Type B pancreatic cell (in vitro differentiated cells): ENCODE data around the gene MED22. TPM values are rescaled to one million over a fixed set of nuclear protein-coding genes. Genes with fewer than 3 reads are reported as not detected.
"Not testable (repeated sequence)": the region's sequence is repeated elsewhere in the genome, so short reads cannot be mapped to it uniquely, and the experiment has no call there.

Experiments used
- DNase-seq: peaks from one replicate; pipeline ENCODE4 v3.0.0; 2021; ENCODE audit warnings: mixed read lengths; ENCODE audit not compliant: unreplicated experiment; ENCODE audit errors: extremely low spot score
- H3K27ac Mint-ChIP-seq: 2 replicates; pipeline ENCODE4 v1.8.0; 2021; ENCODE audit warnings: mild to moderate bottlenecking, mixed read lengths
- H3K27me3 Mint-ChIP-seq: 2 replicates; pipeline ENCODE4 v1.8.0; 2021; ENCODE audit warnings: mixed read lengths
- H3K36me3 Mint-ChIP-seq: 2 replicates; pipeline ENCODE4 v1.8.0; 2021; ENCODE audit warnings: mixed read lengths
- H3K4me1 Mint-ChIP-seq: one replicate; pipeline ENCODE4 v1.8.0; 2021; ENCODE audit warnings: mixed read lengths; ENCODE audit not compliant: unreplicated experiment
- H3K4me3 Mint-ChIP-seq: 2 replicates; pipeline ENCODE4 v1.8.0; 2021; ENCODE audit warnings: mild to moderate bottlenecking, mixed read lengths
- H3K9me3 Mint-ChIP-seq: 2 replicates; pipeline ENCODE4 v1.8.0; 2021; ENCODE audit warnings: mixed read lengths
- long read RNA-seq: library from polyadenylated mRNA; unstranded; transcript quantifications from one replicate; pipeline ENCODE4 v2.0.0, GENCODE V29; 2020
- total RNA-seq: library from RNA; stranded (reverse); gene quantifications from 2 replicates; pipeline ENCODE4 v1.2.1, GENCODE V29; 2021; ENCODE audit warnings: low replicate concordance
- TF ChIP-seq, protein P1 (sequence below): fragments of 200-600 bp; sonication (generic); conservative IDR thresholded peaks from 2 replicates; pipeline ENCODE4 v1.5.0; 2021; ENCODE audit warnings: antibody characterized with exemption, mild to moderate bottlenecking

The MED22 gene
- 34.0 and 38.2 TPM in 2 replicates for total RNA-seq
- long read RNA-seq, partial matches to known transcripts, result 0 of 3 reads
- long read RNA-seq, other reads (novel, unspliced or antisense), result 3 of 3 reads

DNA sequence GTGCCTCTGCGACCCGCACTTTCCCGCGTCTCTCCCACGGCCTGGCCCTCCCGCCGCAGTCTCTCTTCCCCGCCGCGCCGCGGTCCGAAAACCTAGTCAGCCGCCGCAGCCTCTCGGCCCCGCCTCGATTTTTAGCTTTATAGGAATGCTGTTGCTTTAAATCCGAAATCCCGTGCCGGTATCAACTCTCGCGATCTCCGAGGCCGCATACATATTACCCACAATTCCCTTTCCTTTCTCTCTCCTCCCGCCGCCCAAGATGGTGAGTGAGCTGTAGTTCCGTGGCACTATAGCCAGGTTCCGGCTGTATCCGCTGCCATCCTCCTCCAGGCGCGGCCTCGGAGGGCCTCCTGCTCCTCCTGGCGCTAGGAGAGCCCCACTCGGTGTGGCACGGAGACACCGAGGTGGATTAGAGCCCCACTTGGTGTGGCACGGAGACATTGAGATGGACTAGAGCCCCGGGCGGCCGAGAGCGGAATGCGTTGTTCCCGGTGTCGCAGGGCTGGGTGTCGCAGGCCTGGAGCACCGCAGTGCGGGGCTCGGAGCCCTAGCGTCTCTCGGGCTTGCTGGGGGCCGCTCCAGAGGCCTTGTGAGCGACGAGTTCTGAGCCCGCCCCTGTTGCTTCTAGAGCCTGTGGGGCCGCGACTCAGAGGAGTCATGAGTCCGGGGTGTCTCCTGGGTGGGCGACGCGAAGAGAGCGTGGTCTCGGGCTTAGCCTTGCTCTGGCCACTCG is at the start of gene MED22, which contains the start of gene RPL7A:
MED22 (minus strand) TSS at position 147 of the 733 bp plus-strand sequence. CDS start 1,469 bp downstream, outside the sequence.
RPL7A (plus strand) TSS at position 234 of the 733 bp plus-strand sequence; CDS start at position 260, 26 bp downstream.
- no peaks in the 10 kb centered on the region for H3K9me3 Mint-ChIP-seq
- TF ChIP-seq, protein P1, sequence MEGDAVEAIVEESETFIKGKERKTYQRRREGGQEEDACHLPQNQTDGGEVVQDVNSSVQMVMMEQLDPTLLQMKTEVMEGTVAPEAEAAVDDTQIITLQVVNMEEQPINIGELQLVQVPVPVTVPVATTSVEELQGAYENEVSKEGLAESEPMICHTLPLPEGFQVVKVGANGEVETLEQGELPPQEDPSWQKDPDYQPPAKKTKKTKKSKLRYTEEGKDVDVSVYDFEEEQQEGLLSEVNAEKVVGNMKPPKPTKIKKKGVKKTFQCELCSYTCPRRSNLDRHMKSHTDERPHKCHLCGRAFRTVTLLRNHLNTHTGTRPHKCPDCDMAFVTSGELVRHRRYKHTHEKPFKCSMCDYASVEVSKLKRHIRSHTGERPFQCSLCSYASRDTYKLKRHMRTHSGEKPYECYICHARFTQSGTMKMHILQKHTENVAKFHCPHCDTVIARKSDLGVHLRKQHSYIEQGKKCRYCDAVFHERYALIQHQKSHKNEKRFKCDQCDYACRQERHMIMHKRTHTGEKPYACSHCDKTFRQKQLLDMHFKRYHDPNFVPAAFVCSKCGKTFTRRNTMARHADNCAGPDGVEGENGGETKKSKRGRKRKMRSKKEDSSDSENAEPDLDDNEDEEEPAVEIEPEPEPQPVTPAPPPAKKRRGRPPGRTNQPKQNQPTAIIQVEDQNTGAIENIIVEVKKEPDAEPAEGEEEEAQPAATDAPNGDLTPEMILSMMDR, result no peak
- H3K4me1 Mint-ChIP-seq, result peaks cover 22% of the 10 kb centered on the region
- peaks cover 31% of the 10 kb centered on the region for H3K36me3 Mint-ChIP-seq
- H3K27ac Mint-ChIP-seq, result peak within 1 kb of the TSS; percentile 99
- H3K27me3 Mint-ChIP-seq, result no peaks in the 10 kb centered on the region
- peak; percentile 91 for DNase-seq
- H3K4me3 Mint-ChIP-seq, result peak within 1 kb of the TSS; percentile 100

DNA sequence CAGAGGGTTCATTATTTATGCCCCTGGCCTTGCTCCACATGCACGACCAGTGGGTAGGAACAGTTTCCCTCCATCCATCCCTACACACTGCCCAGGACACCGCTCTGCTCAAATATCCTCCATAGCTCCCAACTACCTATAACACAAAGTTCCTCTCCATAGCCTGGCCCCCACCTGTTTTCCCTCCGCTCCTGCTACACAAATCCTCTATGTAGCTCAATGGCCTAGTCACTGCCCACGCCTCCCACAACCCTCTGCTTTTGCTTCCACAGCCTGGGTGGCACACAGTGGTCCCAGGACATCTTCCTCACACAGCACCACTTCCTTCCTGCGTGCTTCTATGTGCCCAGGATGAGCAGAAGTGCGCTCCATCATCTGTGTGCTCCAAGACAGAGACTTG is 49.4 kb upstream of the MED22 start:
- Mint-ChIP-seq H3K27ac (no peak overlapping the region), H3K9me3 (no peaks in the 10 kb centered on the region), H3K27me3 (peaks cover 10% of the 10 kb centered on the region), H3K4me1 (no peaks in the 10 kb centered on the region), H3K4me3 (no peak overlapping the region), H3K36me3 (no peaks in the 10 kb centered on the region)
- DNase-seq, result no peak
- TF ChIP-seq, protein P1, result no peak

GRCh38 chr9:133396952-133397351 is 49.0 kb upstream of the MED22 start:
- Mint-ChIP-seq H3K4me1 (no peaks in the 10 kb centered on the region), H3K27me3 (peaks cover 10% of the 10 kb centered on the region), H3K9me3 (no peaks in the 10 kb centered on the region), H3K36me3 (no peaks in the 10 kb centered on the region), H3K4me3 (no peak overlapping the region), H3K27ac (no peak overlapping the region)
- TF ChIP-seq, protein P1, result peak; percentile 44
- no peak for DNase-seq

- Mint-ChIP-seq H3K36me3 (no peaks in the 10 kb centered on the region), H3K4me1 (no peaks in the 10 kb centered on the region), H3K27me3 (peaks cover 10% of the 10 kb centered on the region), H3K4me3 (no peak overlapping the region), H3K27ac (no peak overlapping the region), H3K9me3 (no peaks in the 10 kb centered on the region)
- TF ChIP-seq, protein P1, result no peak
- no peak for DNase-seq
Measured at GRCh38 chr9:133394687-133395271, 46.8 kb upstream of the MED22 start.

DNA sequence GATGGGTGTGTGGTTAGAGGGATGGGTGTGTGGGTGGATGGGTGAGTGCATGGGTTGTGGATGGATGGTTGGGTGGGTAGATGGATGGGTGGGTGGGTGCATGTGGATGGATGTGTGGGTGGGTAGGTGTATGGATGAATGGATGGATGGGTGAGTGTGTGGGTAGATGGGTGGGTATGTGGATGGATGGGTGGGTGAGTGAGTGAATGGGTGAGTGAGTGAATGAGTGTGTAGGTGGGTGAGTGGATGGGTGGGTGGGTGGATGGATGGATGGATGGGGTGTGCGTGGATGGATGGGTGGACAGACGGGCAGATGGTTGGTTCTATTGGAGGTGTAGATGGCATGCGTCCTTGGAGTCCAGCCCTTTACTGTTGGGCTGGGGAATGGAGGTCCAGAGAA is 45.5 kb upstream of the MED22 start:
- Mint-ChIP-seq H3K4me1 (no peaks in the 10 kb centered on the region), H3K27me3 (peaks cover 10% of the 10 kb centered on the region), H3K27ac (no peak overlapping the region), H3K9me3 (no peaks in the 10 kb centered on the region), H3K36me3 (no peaks in the 10 kb centered on the region), H3K4me3 (no peak overlapping the region)
- DNase-seq, result no peak
- TF ChIP-seq, protein P1, result no peak

- H3K9me3 Mint-ChIP-seq, H3K4me3 Mint-ChIP-seq, H3K36me3 Mint-ChIP-seq, DNase-seq, H3K27ac Mint-ChIP-seq, H3K4me1 Mint-ChIP-seq, H3K27me3 Mint-ChIP-seq: not testable (repeated sequence)
Measured at GRCh38 chr9:133392308-133392707, 44.4 kb upstream of the MED22 start.

- not testable (repeated sequence) for H3K36me3 Mint-ChIP-seq, H3K4me1 Mint-ChIP-seq, H3K27ac Mint-ChIP-seq, DNase-seq, H3K9me3 Mint-ChIP-seq, H3K4me3 Mint-ChIP-seq, H3K27me3 Mint-ChIP-seq
Measured at GRCh38 chr9:133391449-133391848, 43.5 kb upstream of the MED22 start.
